ENCODE measurements around the gene ELMO2. TPM values are rescaled to one million over a fixed set of nuclear protein-coding genes. Genes with fewer than 3 reads are reported as not detected.

The ELMO2 gene
- total RNA-seq, 2 experiments from 2014 or later, result 80.3 to 85.5 TPM

DNA sequence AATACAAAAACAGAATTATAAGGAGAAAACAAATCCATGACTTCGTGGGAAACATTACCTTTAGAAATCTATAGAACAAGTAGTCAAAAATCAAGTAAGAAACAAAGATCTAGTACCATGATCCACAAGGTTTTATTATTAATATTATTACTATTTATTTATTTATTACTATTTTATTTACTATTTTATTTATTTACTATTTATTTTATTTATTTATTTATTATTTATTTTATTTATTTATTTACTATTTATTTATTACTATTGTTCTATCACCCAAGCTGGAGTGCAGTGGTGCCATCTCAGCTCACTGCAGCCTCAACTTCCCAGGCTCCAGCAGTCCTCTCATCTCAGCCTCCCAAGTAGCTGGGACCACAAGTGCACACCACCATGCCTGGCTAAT, 13.5 kb upstream of the ELMO2 start:
- H3K36me3 Mint-ChIP-seq, result no peaks in the 10 kb centered on the region
- CTCF ChIA-PET, result interaction anchor here (0.9 to 1.0 kb wide), 2 partner anchors 113 to 142 kb away, joined by 3 read pairs; no protein-coding TSS in a partner anchor
- ATAC-seq (no peak), DNase-seq (no peak)
- H3K4me1 Mint-ChIP-seq, result no peaks in the 10 kb centered on the region
- H3K27me3 Mint-ChIP-seq, result peaks cover 57% of the 10 kb centered on the region
- no peak overlapping the region for H3K4me3 Mint-ChIP-seq
- H3K27ac Mint-ChIP-seq, result no peak overlapping the region
- H3K9me3 Mint-ChIP-seq (ENCODE audit: low read depth), result no peaks in the 10 kb centered on the region

DNA sequence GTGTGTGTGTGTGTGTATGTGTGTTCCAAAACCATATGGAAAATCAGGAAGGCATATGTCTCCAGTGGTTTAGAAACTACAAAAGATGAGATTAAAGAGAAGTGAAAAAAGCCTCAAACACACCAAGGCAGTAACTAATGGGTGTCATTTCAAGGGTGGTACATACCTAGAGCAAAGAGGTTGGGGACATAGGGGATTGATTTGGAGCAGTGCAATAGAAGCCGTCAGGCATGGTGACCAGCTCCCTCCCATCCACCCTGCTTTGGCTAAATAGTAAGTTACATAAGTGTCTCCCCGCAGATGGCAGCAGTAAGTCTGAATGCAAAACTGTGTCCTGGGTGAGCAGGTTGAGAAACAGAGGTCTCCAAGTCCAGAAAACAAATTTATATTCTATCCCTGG, 10.4 kb upstream of the ELMO2 start:
- Mint-ChIP-seq H3K4me1 (no peaks in the 10 kb centered on the region), H3K27me3 (peaks cover 56% of the 10 kb centered on the region), H3K36me3 (no peaks in the 10 kb centered on the region), H3K27ac (no peak overlapping the region), H3K4me3 (no peak overlapping the region), H3K9me3 (ENCODE audit: low read depth) (no peaks in the 10 kb centered on the region)
- CTCF ChIA-PET, result no interaction called here
- DNase-seq (no peak), ATAC-seq (no peak)

DNA sequence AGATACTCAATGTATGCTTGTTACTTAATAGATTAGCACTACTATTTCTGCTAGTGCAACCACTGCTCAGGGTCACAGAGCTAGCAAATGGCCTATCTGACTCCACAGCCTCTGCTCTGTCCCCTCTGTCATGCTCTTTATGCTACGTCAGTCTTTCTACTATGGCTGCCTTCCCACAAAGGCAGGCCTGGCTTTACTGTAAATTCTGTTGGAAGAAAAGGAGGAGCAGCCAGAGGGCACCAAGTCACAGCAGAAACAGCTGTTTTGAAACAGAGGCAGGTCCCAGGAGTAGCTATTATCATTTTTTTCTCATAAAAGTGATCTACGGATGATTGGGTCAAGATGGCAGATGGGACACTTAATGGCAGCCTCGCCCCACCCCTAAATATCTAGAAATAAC, 10.0 kb upstream of the ELMO2 start:
- H3K27ac Mint-ChIP-seq, result no peak overlapping the region
- no peak for ATAC-seq
- no peaks in the 10 kb centered on the region for H3K4me1 Mint-ChIP-seq
- CTCF ChIA-PET, result no interaction called here
- H3K9me3 Mint-ChIP-seq (ENCODE audit: low read depth), result no peaks in the 10 kb centered on the region
- peaks cover 56% of the 10 kb centered on the region for H3K27me3 Mint-ChIP-seq
- no peak overlapping the region for H3K4me3 Mint-ChIP-seq
- no peak for DNase-seq
- H3K36me3 Mint-ChIP-seq, result no peaks in the 10 kb centered on the region

DNA sequence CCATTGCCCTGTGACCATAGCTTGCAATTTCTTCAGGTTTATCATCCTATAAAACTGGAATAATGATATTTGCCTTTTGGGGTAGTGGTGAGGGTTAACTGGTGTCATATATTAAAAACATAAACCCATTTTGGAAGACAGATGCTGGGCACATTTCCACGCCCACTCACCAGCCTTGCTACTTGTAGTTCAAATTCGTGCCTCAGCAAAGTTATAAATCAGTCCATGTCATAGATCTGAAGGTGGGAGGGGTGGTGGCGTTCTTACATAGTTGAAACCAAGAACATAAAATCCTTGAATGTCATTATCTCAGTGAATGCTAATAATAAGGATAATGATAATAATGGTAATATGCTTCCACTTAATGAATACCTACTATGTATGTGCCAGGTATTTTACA, 9.4 kb upstream of the ELMO2 start:
- ATAC-seq (no peak), DNase-seq (no peak)
- H3K27me3 Mint-ChIP-seq, result peaks cover 52% of the 10 kb centered on the region
- CTCF ChIA-PET, result no interaction called here
- H3K27ac Mint-ChIP-seq, result no peak overlapping the region
- no peaks in the 10 kb centered on the region for H3K9me3 Mint-ChIP-seq (ENCODE audit: low read depth)
- H3K4me1 Mint-ChIP-seq, result peaks cover 2% of the 10 kb centered on the region
- H3K4me3 Mint-ChIP-seq, result no peak overlapping the region
- no peaks in the 10 kb centered on the region for H3K36me3 Mint-ChIP-seq

DNA sequence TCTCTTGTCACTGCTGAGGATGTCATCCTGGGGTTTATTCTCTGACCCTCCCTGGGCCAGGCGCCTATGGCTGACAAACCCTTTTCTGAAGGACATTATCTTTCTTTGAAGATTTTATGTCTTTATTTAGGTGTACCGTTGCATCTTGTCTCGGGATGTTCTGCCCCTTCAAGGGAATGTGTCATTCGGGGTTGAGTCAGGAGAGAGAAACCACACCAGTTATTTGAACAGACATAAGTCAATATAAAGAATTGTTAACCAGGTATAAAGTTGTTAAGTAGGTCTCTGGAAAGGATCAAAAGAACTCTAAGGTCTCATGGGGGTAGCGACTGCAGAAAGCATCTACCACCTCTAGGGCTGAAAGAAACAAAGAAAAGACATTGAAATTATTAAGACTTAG, 8.2 kb upstream of the ELMO2 start:
- CTCF ChIA-PET, result interaction anchor here (0.9 to 3.8 kb wide), 3 partner anchors 8 to 108 kb away, joined by 3 to 20 read pairs (median 4); partner anchors contain the start of gene ELMO2
- Mint-ChIP-seq H3K27me3 (peaks cover 50% of the 10 kb centered on the region), H3K9me3 (ENCODE audit: low read depth) (no peaks in the 10 kb centered on the region), H3K36me3 (no peaks in the 10 kb centered on the region), H3K27ac (no peak overlapping the region), H3K4me3 (no peak overlapping the region), H3K4me1 (peaks cover 11% of the 10 kb centered on the region)
- ATAC-seq (no peak), DNase-seq (no peak)

DNA sequence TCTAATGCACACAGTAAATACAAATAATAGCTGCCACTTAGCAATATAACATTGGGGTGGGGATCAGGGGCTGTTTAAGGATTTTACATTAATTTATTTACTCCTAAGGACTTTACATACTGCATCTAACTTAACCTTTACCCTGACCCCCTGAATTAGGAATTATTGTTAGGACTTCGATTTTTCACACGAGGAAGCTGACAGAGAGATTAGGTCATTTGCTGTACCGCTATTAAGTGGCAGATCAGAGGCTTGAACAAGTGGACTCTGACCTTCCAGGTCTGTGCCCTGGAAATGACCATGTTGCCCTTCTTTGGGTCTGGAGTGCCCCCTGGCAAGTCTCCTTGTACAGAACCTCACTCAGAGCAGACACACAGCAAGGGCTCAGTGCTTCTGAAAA, 5.2 kb upstream of the ELMO2 start:
- Mint-ChIP-seq H3K27me3 (peaks cover 29% of the 10 kb centered on the region), H3K9me3 (ENCODE audit: low read depth) (no peaks in the 10 kb centered on the region), H3K27ac (no peak overlapping the region), H3K4me1 (peaks cover 31% of the 10 kb centered on the region), H3K36me3 (peaks cover 3% of the 10 kb centered on the region), H3K4me3 (no peak overlapping the region)
- DNase-seq (no peak), ATAC-seq (no peak)
- CTCF ChIA-PET, result interaction anchor here (0.6 to 3.8 kb wide), 9 partner anchors 24 to 1711 kb away, joined by 3 to 20 read pairs (median 3); no protein-coding TSS in a partner anchor

DNA sequence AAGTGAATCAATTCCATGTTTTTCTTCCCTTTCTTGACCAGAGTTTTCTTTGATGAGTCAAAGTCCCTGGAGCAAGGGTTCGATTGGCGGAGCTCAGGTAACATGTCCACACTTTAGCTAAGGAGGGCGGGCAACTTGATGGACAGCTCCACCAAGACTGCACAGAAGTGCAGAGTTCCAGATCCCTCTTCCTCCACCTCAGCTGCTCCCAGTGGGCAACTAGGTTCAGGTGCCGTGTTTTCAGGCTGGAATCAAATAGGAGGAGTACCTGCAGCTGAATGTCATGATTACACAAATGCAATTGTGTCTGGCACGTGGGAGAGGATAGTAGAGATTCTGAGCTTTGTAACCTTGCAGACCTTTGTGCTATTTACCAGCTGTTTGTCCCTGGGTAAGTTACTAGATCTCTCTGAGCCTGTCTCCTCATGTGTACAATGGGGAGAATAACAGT, 1.9 kb upstream of the ELMO2 start:
- peaks cover 6% of the 10 kb centered on the region for H3K27me3 Mint-ChIP-seq
- no peak overlapping the region for H3K4me3 Mint-ChIP-seq
- DNase-seq (no peak), ATAC-seq (no peak)
- no peaks in the 10 kb centered on the region for H3K9me3 Mint-ChIP-seq (ENCODE audit: low read depth)
- CTCF ChIA-PET, result interaction anchor here (0.6 to 2.9 kb wide), 8 partner anchors 15 to 421 kb away, joined by 3 to 16 read pairs (median 4); partner anchors contain the start of gene CDH22
- peak overlapping the region; percentile 6 for H3K27ac Mint-ChIP-seq
- H3K4me1 Mint-ChIP-seq, result peaks cover 50% of the 10 kb centered on the region
- peaks cover 10% of the 10 kb centered on the region for H3K36me3 Mint-ChIP-seq

DNA sequence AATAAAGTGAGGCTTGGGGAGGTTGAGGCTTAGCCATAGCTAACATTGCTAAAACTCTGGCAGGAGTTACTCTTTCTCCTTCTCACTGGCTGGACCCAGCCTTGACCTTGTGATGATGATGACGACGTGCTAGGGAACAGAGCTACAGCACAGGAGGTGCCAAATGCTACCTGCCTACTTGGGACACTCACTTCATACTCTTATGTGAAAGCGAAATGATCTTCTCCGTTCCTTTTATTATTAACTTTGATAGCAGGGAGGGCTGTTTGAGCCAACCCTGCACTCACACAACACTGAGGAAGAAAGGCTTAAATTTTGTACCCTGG, 1.2 kb upstream of the ELMO2 start:
- DNase-seq (no peak), ATAC-seq (no peak)
- CTCF ChIA-PET, result interaction anchor here (0.6 to 2.9 kb wide), 8 partner anchors 15 to 421 kb away, joined by 3 to 16 read pairs (median 3); no protein-coding TSS in a partner anchor
- Mint-ChIP-seq H3K27ac (peak overlapping the region; percentile 89), H3K4me1 (peaks cover 56% of the 10 kb centered on the region), H3K9me3 (ENCODE audit: low read depth) (no peaks in the 10 kb centered on the region), H3K36me3 (peaks cover 14% of the 10 kb centered on the region), H3K4me3 (peak overlapping the region; percentile 96), H3K27me3 (no peaks in the 10 kb centered on the region)

DNA sequence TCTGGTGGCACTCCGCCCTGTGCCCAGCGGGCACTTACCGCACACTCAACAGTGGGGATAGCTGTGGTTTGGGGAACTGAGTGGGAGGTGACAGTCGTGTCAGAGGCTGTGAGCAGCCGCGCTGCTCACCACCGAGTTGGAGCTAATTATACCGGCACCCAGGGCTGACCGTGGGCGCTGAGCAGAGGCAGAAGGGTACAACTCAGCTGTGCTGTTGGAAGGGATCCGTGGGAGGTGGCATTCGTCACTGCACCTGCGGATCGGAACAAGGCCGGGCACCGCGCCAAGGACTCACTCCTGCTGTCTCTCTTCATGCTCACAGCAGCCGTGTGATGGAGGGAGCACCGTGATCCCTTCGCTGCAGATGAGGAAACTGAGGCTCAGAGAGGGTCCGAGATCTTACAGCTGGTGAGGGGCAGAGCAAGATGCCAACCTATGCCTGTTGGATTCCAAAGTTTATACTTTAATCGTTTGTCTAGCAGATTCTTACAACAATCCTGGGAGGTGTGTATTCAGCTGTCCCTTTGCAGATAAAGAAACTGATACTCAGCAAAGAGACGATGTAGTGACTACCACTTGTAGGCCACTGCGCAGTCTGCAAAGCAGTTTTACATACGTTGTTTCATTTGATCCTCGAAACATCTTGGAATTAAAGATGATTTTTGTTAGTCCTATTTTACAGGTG, 713 bp upstream of the ELMO2 start:
- ATAC-seq (peak; percentile 25), DNase-seq (peak; percentile 75)
- Mint-ChIP-seq H3K9me3 (ENCODE audit: low read depth) (no peaks in the 10 kb centered on the region), H3K27me3 (no peaks in the 10 kb centered on the region), H3K27ac (peak overlapping the region; percentile 89), H3K36me3 (peaks cover 14% of the 10 kb centered on the region), H3K4me1 (peaks cover 61% of the 10 kb centered on the region), H3K4me3 (peak overlapping the region; percentile 96)
- CTCF ChIA-PET, result interaction anchor here (0.6 to 2.9 kb wide), 12 partner anchors 8 to 436 kb away, joined by 3 to 16 read pairs (median 4); no protein-coding TSS in a partner anchor

DNA sequence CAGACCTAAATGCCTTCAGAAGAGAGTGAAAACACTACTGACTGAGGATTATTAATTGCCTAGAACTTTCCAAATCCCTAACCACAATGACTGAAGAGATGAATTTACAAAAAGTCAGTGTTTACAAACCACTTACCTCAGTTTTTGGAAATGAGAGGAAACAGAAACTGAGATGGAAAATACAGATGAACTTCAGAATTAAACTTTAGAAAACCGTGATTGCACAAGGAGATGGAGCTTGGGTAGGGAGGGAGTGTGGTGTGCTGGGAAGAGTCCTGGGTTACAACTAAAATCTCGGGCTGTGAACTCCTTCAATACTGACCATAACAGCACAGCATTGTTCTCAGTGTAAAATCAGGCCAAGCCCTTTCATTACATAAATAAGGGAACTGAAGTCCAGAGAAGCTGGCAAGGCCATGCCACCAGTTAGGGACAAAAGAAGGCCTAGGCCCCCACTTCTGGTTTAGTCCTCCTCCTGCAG, 4.0 kb downstream of the ELMO2 start:
- ATAC-seq (no peak), DNase-seq (no peak)
- H3K27ac Mint-ChIP-seq, result peak overlapping the region; percentile 96
- H3K27me3 Mint-ChIP-seq, result no peaks in the 10 kb centered on the region
- no peaks in the 10 kb centered on the region for H3K9me3 Mint-ChIP-seq (ENCODE audit: low read depth)
- peaks cover 23% of the 10 kb centered on the region for H3K36me3 Mint-ChIP-seq
- peak overlapping the region; percentile 67 for H3K4me3 Mint-ChIP-seq
- peaks cover 71% of the 10 kb centered on the region for H3K4me1 Mint-ChIP-seq
- CTCF ChIA-PET, result interaction anchor here (1.1 to 2.5 kb wide), 3 partner anchors 38 to 432 kb away, joined by 3 to 11 read pairs (median 3); no protein-coding TSS in a partner anchor

DNA sequence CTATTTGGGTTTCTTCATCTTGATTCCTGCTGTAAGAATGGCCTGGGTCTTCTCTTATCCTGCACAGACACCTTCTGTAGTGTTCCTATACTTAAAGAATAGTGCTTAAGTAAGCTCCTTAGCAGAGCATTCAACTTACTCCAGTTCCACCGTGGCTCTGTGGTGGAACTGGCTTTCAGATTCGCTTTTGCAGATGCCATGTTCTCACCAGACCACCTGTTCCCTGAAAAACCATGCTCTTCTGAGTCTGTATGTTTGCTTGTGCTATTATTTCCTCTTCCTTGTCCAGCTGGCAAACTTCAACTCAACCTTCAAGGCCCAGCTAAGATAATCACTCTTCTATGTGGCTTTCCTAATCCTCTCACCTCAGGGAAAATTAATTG, 4.9 kb downstream of the ELMO2 start:
- DNase-seq (peak; percentile 75), ATAC-seq (peak; percentile 25)
- CTCF ChIA-PET, result interaction anchor here (0.9 to 2.5 kb wide), 6 partner anchors 37 to 431 kb away, joined by 3 to 11 read pairs (median 4); partner anchors contain the start of gene OCSTAMP
- Mint-ChIP-seq H3K4me1 (peaks cover 65% of the 10 kb centered on the region), H3K27me3 (no peaks in the 10 kb centered on the region), H3K36me3 (peaks cover 27% of the 10 kb centered on the region), H3K4me3 (peak overlapping the region; percentile 67), H3K9me3 (ENCODE audit: low read depth) (no peaks in the 10 kb centered on the region), H3K27ac (peak overlapping the region; percentile 96)

DNA sequence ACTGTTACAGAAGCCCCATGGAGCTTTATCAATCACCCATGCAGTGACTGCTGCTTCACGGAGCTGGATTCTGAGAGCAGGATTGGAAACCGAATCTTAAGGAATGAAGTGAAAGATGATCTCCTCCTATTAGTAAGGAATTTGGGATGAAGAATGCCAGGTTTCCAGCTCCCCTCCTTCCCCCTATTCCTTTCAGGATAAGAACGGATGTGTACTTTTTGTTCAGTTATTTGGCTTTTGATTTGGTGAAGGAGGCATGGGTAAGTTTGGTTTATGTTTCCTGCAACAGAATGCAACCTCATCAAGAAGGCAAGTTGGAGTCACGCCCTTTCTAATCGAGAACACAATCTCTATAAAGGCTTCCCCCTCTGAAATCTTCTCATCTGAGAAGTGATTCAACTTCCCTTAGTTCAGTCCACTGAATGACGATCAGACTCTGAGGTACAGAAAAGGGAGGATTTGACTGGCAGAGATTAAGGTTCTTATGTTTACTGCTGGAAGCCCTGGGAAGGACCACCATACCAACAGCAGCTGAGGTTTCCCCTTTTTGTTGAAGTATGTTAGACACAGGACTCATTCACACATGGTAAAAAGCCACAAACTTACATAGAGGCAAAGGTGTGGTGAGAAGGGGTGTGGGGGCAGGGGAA, 5.5 kb downstream of the ELMO2 start:
- peak; percentile 75 for ATAC-seq
- Mint-ChIP-seq H3K27me3 (no peaks in the 10 kb centered on the region), H3K9me3 (ENCODE audit: low read depth) (no peaks in the 10 kb centered on the region), H3K4me1 (peaks cover 65% of the 10 kb centered on the region), H3K4me3 (peak overlapping the region; percentile 67), H3K36me3 (peaks cover 29% of the 10 kb centered on the region), H3K27ac (peak overlapping the region; percentile 96)
- CTCF ChIA-PET, result interaction anchor here (0.9 to 2.5 kb wide), 8 partner anchors 36 to 431 kb away, joined by 3 to 11 read pairs (median 4); partner anchors contain the start of gene OCSTAMP
- peak; percentile 64 for DNase-seq

DNA sequence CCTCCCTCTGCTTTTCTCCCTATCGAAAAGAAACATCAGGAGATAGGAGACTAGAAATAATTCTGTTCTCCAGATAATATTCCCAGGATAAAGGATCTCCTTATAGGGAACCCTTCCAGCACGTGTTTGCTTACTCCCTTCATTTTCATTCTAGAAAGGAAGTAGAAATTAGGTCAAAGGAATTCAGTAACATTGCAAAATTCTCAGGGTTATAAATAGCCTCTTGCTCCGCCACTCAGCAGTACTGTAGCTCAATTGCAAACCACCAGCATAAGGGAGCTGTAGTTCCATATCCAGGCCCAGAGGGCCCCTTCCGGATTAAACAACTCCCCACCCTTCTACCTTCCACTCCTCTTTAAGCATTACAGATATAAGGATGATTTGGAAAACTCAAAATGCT, 6.2 kb downstream of the ELMO2 start:
- H3K27ac Mint-ChIP-seq, result peak overlapping the region; percentile 96
- CTCF ChIA-PET, result interaction anchor here (0.9 to 1.7 kb wide), 4 partner anchors 35 to 150 kb away, joined by 3 to 5 read pairs (median 3); partner anchors contain the start of gene OCSTAMP
- DNase-seq (no peak), ATAC-seq (no peak)
- H3K36me3 Mint-ChIP-seq, result peaks cover 27% of the 10 kb centered on the region
- no peaks in the 10 kb centered on the region for H3K9me3 Mint-ChIP-seq (ENCODE audit: low read depth)
- no peaks in the 10 kb centered on the region for H3K27me3 Mint-ChIP-seq
- H3K4me3 Mint-ChIP-seq, result peak overlapping the region; percentile 67
- peaks cover 63% of the 10 kb centered on the region for H3K4me1 Mint-ChIP-seq

Data from activated CD8-positive, alpha-beta memory T cell treated with anti-CD3 and anti-CD28 coated beads, Interleukin-2, amount 10 ng/mL, durations not matched to agents 7 days and 5 days (primary cell).